Measurements from ENCODE around the gene PHKG1.

GRCh38 chr7:56121440-56121839 lies 28.7 kb upstream of the PHKG1 start:
- TF ChIP-seq POLR2AphosphoS5 (IDR thresholded peaks at IDR 0.05) (no peak), CTCF (IDR thresholded peaks at IDR 0.05) (no peak)
